Measurements from ENCODE around the gene SH3PXD2A.
A peak's percentile ranks its signal among the peaks of the same experiment; 100 is the strongest.

The SH3PXD2A gene

DNA sequence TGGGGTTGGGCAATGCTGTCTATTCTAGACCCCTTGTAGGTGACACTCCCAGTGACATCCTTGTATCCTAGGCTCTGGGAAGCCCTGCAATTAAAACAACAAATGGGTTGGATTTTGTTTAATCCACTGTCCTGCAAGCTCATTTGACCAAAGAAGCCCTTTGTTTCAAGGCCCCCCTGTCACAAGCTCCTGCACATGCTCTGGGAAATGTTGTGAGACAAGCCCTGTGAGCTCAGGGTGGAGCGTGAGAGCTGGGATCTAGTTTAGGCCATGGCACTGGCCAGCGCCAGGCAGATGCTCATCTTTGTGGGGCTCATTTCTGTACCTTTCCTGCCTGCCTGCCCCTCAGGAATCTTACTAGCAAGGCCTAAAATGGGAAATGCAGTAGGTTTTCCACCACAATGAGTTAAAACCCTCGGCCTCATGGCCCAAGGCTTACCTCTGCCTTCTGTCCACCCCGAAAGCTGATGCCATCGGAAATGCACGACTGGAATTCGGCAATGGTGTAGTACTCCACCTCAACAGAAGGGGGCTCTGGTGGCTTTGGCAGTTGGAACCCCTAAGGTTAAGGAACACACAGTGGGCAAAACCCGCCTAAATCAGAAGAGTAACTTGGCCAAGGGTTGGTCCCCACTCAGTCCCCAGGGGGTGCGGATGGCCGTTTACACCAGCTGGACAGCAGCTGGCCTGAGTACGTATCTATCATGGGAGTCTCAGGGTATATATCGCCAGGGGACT is 249.8 kb downstream of the SH3PXD2A start:
- no peak for FAIRE-seq

DNA sequence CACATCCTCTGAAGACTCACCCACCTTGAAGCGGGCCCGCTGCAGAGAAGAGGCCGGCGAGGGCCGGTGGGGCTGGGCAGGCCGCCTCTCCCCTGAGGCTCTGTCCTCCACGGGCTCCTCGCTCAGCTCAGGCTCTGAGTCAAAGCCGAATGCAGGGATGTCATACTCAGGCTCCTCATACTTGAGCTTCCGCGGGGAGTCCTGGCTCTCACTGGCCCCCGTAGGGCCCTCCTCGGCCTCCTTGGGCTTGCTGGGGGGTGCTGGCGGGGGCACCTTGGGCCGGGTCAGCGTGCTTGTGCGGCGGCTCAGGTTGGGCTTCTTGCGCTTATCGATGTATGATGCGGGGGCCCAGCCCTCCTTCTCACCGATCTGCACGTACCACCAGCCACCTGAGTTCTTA is 252.0 kb downstream of the SH3PXD2A start:
- no peak for FAIRE-seq
- DNase-seq (ENCODE audit: extremely low spot score, insufficient read length, low read depth) = no peak

More for the DNA sequence above, 249.8 kb downstream of the SH3PXD2A start:
- peak; percentile 35 for DNase-seq (ENCODE audit: extremely low spot score, insufficient read length, low read depth)

DNA sequence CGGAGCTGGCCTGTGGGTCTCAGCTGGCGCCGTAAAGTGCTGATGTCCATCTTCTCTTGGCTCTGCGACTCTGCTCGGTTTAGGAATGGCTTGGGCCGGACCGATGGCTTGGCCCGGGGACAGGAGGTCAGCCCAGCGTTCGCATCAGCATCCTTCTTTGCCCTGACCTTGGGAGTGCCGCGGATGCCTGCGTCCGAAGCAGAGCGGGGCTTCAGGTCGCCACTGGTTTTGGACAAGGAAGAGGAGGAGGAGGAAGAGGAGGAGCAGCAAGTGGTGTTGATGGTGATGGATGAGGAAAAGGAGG is 252.6 kb downstream of the SH3PXD2A start:
- FAIRE-seq = no peak
- no peak for DNase-seq (ENCODE audit: extremely low spot score, insufficient read length, low read depth)

DNA sequence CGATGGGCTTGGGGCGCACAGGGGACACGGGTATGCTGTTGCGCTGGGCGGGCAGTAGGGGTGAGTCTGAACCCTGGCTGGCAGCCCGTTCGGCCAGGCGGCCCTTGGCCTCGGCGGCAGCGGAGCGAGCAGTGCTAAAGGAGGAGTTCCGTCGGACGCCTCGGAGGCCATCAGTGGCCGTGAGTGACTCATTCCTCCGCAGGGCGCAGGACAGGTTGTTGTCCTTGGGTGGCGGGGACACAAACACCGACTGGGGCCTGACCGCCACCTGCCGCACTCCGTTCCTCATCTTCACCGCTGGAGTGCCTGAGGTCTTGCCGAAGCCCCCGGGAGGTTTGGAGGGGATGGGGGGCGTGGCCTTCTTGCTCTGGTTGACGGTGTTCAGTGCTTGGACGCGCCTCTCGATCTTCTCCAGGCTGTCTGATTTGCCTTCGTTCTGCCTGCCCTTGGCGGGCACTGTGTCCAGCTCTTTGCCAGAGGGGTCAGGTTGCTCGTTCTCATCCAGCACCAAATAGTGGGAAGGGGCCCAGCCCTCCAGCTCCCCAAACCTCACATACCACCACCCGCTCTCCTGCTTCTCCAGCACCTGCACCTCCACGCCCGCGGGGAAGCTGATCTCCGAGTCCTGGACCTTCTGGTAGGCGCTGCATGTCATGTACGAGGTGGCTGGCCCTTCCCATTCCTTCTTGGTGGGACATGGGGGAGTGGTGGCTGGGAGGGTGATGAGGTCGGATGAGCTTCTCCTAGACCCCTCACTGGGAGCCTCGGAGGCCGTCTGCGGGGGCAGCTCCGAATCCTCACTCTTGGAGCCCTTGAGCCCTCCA is 253.1 kb downstream of the SH3PXD2A start:
- FAIRE-seq (no peak), DNase-seq (ENCODE audit: extremely low spot score, insufficient read length, low read depth) (no peak)

DNA sequence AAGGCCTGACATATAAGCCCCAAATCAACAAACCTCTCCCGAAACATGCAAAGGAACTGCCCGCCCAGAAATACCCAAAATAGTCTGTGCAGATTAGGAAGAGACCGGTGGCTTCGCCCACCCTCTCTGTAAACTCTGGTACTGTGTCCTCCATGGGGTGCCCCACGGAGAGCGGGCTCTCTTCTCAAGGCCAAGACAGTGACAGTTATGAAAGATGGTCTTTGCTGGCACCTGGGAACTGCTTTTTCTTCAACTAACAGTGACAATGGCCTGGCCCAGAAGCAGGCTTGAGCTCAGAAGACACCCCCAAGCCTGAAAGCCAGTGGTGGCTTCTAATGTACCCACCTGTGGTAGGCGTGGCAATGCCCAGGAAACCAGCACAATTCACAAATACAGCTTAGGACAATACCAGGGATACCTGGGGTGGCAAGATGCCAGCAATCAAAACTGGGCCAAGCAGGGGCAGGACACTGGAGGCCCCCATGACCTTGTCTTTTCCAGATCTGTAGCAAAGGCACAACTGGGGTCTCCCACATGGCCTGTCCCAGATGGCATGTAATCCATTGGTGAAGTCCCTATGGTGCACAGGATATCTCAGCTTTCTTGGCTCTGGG is 254.3 kb downstream of the SH3PXD2A start:
- FAIRE-seq (no peak), DNase-seq (ENCODE audit: extremely low spot score, insufficient read length, low read depth) (no peak)

DNA sequence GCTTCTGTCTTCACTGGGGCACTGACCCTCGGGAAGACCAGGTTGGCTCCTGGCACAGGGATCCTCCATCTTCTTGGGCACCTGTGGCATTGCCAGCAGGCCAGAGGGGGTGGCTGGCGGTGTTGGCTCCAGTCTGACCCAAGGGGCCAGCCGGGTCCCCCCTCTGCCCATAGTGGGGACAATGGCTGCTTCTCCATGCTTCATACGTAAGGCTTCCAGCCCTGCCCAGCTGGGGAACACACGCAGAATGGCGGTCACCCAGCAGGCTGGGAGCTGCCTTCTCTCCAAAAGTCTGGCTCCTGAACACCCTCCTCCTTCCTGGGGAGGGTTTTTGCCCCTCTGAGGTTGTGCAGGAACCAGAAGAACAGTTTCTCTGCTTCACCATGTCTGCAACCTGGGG is 255.1 kb downstream of the SH3PXD2A start:
- FAIRE-seq = no peak
- DNase-seq (ENCODE audit: extremely low spot score, insufficient read length, low read depth) = no peak

DNA sequence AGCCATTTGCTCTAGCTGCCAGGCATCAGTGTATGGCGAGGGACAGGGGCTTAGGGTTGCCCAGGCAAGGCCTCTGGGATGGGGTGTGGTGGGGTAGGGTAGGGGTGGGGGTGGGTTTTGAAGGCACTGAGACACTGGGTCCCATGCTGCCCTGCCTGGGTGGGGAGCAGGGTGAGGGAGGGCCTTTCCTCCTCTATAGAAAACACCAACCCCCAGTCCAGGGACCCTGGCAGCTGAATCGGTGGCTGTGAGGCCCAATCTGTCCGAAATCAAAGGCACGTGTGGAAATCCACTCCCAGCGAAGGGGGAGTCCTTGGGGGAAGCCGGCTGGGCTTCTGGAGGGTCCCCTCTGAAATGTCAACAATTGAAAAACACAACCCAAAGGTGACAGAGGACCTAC is 255.5 kb downstream of the SH3PXD2A start:
- DNase-seq (ENCODE audit: extremely low spot score, insufficient read length, low read depth) (no peak), FAIRE-seq (no peak)

DNA sequence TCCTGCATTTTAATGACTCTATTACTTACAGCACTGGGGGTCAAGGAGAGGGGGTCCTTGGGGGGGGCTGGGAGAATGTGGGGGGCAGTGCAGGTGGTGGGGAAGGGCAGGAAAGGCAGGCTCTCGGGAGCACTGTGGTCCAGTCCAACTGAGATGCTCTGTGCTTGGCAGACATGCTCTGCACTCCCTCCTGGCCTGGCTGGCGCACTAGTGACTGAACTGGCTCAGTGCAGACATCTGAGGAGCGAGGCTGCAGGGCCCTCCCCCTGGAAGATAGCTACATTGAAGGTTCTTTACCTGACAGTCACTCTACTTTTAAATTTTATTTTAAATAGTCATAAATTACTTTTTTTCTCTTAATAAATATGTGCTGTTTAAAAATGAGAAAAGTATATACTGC is 256.2 kb downstream of the SH3PXD2A start:
- FAIRE-seq = no peak

DNA sequence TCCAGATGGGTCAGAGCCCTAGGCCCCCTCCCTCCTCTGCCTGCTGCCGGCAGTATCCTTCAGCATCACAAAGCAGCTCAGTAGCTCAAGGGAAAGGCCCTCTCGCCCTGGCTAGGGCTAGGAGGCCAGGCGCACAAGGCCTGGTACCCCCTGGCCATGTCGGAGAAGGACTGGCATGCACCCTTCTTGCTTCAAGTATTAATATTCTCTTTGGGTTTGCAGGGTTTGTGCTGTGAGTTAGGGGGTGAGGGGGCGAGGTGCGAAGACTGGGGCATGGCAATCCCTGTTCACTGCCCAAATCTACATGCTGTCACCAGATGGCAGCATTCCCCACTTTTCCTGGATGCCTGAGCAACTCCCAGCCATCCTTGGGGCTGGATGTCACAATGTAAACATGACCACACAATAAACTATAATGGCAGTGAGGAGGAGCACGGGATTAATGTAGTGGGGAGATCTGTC is 256.7 kb downstream of the SH3PXD2A start:
- DNase-seq (ENCODE audit: extremely low spot score, insufficient read length, low read depth) (no peak), FAIRE-seq (peak; percentile 53)

More for the DNA sequence above, 256.2 kb downstream of the SH3PXD2A start:
- DNase-seq (ENCODE audit: extremely low spot score, insufficient read length, low read depth) = no peak

DNA sequence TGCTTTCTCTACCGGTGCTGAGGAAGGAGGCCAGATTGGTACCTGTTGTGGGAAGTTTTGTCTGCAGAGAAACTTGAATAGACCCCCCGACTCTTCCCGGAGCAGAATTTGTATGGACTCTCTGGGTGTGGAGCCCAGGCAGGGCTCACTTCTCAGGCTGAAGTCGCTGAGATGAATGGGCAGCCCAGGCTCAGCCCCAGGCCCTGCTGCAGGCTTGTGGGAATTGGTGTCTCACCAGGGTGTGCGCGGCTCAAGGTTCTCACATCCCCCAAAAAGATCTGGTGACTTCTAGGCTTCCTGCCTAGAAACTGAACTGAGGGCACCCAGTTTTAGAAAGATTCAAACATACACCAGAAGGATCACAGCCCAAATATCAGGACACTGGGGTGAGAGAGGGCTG is 258.4 kb downstream of the SH3PXD2A start:
- FAIRE-seq (no peak), DNase-seq (ENCODE audit: extremely low spot score, insufficient read length, low read depth) (no peak)

DNA sequence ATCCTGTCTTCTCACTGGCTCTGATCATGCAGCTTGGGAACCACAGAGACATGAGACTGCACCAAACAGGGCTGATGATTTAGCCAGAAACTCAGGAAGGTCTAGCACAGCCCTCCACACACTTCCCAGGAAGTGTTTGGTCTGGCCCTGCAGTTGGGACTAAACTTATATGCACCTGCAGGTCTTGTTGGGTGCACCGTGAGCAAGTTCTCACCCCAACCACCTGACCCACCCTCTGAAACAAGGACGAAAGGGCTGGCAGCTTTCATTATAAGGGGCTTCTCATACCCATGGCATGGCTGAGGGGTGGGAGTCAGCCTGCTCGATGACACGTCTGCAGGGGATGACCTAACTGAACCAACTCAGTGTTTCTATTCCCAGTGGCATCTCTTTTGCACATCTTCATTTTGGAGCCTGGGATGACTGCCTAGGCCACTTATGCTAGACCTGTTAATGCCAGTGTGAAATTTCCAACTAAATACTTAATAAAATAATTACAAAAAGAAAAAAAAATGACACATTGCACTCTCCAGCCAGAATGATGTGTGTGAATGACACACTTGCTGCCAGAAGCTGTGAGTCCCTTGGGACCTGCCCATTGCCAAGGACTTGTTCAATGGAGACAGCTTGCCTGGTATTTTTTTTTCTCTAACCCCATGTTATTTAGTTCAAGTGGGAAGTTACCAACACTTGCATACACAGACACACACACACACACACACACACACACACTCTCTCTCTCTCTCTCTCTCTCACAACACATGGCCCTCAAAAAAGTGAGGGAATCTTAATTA is 259.2 kb downstream of the SH3PXD2A start:
- FAIRE-seq (no peak), DNase-seq (ENCODE audit: extremely low spot score, insufficient read length, low read depth) (no peak)

DNA sequence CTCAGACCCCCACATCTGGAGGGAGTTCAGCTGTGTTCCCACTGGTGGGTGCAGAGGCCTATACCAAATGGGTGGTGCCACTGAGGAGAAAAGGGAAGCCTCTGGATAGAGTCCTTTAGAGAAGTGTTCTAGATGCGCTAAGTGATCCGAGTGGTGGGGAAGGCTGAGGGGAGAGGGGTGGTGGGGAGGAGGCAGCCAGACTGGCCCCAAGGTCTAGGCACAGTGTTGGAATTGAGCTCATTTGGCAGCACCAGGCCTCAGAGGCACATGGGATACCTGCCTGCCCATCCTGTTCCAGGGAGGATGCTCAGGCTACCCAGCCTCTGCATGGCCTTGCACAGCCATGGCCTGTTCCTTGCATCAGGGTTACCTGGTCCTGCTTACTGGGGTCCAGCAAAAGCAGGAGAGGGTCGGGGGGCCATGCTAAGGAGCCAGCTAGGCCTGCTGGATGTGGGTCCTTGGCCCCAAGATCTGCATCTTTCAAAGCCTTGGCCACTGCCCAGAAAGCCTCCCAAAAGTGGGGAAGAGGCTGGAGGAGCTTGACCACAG is 262.3 kb downstream of the SH3PXD2A start:
- DNase-seq (ENCODE audit: extremely low spot score, insufficient read length, low read depth) (no peak), FAIRE-seq (no peak)

DNA sequence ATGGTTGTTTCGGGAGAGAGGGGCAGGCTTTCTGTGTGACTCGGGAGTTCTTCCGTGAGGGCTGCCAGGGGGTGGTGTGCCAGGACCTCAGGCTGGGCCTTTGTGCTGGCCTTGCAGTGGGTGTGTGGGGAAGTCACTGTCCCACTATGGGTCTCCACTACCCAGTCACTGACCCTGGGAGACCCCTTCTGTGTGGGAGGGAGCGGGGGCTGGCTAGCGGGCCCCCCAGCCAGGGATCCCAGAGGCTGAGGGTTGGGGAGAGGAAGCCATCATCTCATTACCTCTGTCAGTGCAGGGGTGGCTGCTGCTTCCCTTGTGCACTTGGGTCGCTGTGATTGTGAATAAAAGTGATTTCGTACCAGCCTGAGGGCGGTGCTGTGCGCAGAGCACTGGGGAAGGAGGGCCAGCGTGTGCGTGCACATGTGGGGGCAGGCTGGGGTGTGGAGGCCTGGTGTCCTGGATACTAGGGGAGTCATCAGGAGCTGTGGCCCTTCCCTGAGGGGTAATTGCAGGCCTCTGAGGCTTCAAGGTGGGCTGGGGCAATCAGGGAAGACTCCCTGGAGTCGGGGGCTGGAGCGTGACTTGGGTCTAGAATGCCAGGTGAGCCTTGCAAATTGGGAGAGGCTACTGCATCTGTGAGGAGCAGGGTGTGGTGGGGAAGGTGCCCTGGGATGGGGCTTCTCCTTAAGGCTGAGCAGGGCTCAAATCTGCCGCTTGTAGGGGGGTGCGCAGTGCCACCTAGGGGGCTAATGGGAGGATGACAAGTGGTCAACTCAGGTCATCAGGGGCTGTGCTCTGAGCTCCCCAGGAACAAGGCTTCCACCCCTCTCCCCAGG is 263.0 kb downstream of the SH3PXD2A start:
- DNase-seq (ENCODE audit: extremely low spot score, insufficient read length, low read depth) = peak; percentile 64
- peak; percentile 79 for FAIRE-seq

DNA sequence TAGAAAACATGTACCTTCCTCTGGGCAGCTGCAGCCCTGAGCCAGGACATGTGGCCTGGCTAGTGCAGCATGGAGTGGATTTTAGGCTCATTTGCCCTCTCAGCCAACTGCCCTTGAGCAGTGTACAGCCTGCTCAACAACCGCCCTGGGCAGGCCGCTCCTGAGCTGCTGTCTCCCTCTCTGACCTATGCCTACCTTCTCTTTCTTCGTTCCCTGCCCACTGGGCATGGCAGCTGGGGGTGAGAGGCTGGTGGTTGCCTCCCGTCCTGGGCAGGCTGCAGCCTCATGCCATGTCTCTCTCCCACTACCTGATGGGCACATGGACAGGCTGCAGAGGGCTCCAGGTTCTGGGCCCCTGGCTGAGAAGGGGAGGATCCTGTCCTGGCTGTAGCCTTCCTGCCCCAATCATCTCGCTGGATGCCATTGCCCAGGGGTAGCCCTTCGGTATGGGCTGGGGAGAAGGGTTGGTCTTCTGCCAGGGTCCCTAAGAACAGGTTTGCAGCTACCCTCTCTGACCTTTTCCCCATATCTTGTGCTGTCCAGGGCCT is 264.6 kb downstream of the SH3PXD2A start:
- DNase-seq (ENCODE audit: extremely low spot score, insufficient read length, low read depth) (no peak), FAIRE-seq (no peak)

DNA sequence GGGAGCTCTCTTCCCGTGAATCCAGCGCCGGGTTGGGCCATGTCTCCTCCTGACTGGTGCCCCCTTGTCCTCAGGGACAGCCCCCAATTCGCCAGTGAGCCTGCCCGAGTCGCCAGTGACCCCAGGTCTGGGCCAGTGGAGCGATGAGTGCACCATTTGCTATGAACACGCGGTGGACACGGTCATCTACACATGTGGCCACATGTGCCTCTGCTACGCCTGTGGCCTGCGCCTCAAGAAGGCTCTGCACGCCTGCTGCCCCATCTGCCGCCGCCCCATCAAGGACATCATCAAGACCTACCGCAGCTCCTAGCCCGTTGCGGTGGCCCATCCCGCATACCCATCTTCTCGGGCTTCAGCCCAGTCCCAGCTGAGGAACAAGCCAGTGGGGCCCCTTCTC is 265.3 kb downstream of the SH3PXD2A start:
- FAIRE-seq (no peak), DNase-seq (ENCODE audit: extremely low spot score, insufficient read length, low read depth) (no peak)

DNA sequence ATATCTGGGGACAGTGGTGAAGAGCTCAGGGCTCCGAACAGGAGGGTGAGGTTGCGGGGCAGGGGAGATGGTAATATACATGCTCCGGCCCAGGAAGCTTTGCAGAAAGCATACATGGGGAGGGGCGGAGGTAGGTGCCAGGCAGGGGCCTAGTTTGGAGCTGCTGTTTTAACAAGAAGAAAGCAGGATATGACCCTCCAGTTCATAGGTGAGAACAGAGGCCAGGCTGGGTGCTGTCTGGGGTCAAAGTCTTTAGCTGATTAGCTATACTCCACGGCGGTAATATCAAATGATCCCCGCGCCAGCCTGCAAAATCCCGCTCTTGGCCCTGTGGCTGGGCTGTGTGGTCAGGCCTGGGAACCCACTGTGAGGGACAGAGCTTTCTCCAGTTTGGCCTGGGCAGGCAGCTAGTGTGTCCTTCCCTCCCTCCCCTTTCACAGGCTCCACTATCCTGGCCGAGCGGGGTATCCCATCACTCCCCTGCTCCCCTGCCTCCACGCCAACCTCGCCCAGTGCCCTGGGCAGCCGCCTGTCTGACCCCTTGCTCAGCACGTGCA is 266.2 kb downstream of the SH3PXD2A start:
- FAIRE-seq = no peak
- no peak for DNase-seq (ENCODE audit: extremely low spot score, insufficient read length, low read depth)

DNA sequence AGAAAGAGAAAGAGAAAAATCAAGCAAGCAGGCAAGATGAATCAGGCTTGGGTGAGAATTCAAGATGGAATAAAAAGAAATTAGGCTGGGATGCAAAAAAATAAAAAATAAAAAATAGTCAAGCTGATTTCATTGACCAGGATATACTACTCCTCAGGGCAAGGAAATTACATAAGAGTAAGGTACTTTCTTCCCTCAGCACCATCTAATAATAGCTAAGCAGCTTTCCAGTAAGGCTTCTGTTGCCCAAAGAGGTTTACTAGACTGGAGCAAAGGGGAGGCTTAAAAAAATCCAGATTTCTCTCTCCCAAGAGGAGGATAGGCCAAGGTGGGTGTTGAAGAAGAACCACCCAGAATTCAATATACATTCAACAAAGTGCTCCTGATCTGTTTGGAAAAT is 268.3 kb downstream of the SH3PXD2A start:
- FAIRE-seq = no peak

DNA sequence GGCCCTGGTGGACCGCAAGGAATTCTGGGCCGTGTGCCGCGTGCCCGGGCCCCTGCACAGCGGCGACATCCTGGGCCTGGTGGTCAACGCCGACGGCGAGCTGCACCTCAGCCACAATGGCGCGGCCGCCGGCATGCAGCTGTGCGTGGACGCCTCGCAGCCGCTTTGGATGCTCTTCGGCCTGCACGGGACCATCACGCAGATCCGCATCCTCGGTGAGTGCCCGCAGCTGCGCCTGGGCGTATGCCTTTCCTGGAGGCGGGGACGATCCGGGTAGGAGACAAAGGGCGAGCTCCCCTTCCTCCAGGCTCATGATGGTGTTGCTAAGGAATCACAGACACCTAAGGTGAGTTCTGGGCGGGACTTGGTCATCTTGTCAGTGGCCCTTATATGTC is 270.4 kb downstream of the SH3PXD2A start:
- no peak for FAIRE-seq

More for the DNA sequence above, 268.3 kb downstream of the SH3PXD2A start:
- DNase-seq (ENCODE audit: extremely low spot score, insufficient read length, low read depth) = no peak

More for the DNA sequence above, 270.4 kb downstream of the SH3PXD2A start:
- no peak for DNase-seq (ENCODE audit: extremely low spot score, insufficient read length, low read depth)

Data from GM18507 (cell line).